Breast epithelium (tissue), 4 donors: ENCODE measurements around the gene TCERG1L. TPM values are rescaled to one million over a fixed set of nuclear protein-coding genes. Genes with fewer than 3 reads are reported as not detected.
"Not testable (repeated sequence)": the region's sequence is repeated elsewhere in the genome, so short reads cannot be mapped to it uniquely, and the experiment has no call there.

Experiments
- DNase-seq, 2 donors: peaks; one replicate each; pipeline ENCODE4 v3.0.0-alpha.2; 2019; ENCODE audit warnings: low spot score in 2 of 2
- H3K27ac ChIP-seq, 2 donors: fragments of 200-600 bp; sonication (generic) in 1 of 2; one replicate each; pipeline ENCODE4 v1.5.1; 2016 to 2019; ENCODE audit warnings: mild to moderate bottlenecking in 1 of 2
- H3K27me3 ChIP-seq, 2 donors: fragments of 200-600 bp; sonication (generic) in 1 of 2; one replicate each; pipeline versions ENCODE4 v1.5.1 to v1.6.0; 2017 to 2019; ENCODE audit warnings: control low read depth in 1 of 2, mild to moderate bottlenecking in 1 of 2
- H3K36me3 ChIP-seq: fragments of 200-600 bp; one replicate; pipeline ENCODE4 v1.5.1; 2019
- H3K4me1 ChIP-seq, 2 donors: fragments of 200-600 bp; sonication (generic); one replicate each; pipeline ENCODE4 v1.5.1; 2016 to 2019; ENCODE audit warnings: control low read depth in 1 of 2
- H3K4me3 ChIP-seq, 3 donors: fragments of 200-600 bp; sonication (generic); 1 replicate in 2 of 3; 2 replicates in 1 of 3; pipeline ENCODE4 v1.5.1; 2016 to 2019; ENCODE audit warnings: mild to moderate bottlenecking in 3 of 3, moderate library complexity in 2 of 3
- H3K9me3 ChIP-seq, 2 donors: fragments of 200-600 bp; sonication (generic) in 1 of 2; one replicate each; pipeline ENCODE4 v1.5.1; 2016 to 2019; ENCODE audit warnings: control low read depth in 1 of 2
- POLR2A ChIP-seq: fragments of 450-650 bp; IDR thresholded peaks from one replicate; pipeline ENCODE4 v1.6.1; 2016; ENCODE audit warnings: antibody characterized with exemption, mild to moderate bottlenecking, moderate library complexity
- POLR2AphosphoS5 ChIP-seq, 3 donors: sonication (generic); formaldehyde crosslinking; IDR thresholded peaks; one replicate each; pipeline ENCODE4 v1.6.1; 2017; ENCODE audit warnings: antibody characterized with exemption in 3 of 3
- intact Hi-C: fragments of 100-400 bp; cut with DNase I; formaldehyde crosslinking; loops from one replicate; pipeline ENCODE4 v1.15.1; 2023; ENCODE audit warnings: low total_unique reads
- total RNA-seq, 3 donors: library from RNA; depleted of rRNA; stranded (reverse); fragments of >200 nt; gene quantifications; one replicate each; pipeline ENCODE4 v1.1.0, GENCODE V29; 2016
- TF ChIP-seq, protein P1 (sequence below), 3 donors: fragments of 450-650 bp; IDR thresholded peaks; one replicate each; pipeline ENCODE4 v1.5.1; 2016 to 2017; ENCODE audit warnings: antibody characterized with exemption in 3 of 3, mild to moderate bottlenecking in 3 of 3, moderate library complexity in 3 of 3

The TCERG1L gene
- total RNA-seq, 3 donors from 2014 or later = under 0.01 to 0.88 TPM; not detected in 1

DNA sequence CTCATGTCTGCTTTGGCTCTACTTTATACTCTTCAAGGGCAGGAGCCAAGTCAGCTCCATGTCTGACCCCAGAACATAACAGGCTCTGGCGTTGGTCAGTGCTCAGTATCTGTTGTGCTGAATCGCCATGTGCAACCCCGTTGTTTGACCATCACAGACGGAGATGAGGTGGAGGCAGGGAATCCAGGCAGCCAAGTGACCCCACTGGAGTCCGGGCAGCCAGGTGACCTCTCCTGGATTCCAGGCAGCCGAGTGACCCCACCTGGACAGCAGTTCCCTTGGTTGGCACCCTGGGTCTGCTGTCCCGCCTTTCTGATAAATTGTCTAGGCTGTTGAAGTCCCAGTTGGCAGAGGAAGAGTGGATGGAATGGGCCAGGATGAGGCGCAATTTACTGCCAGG lies 232.2 kb downstream of the TCERG1L start:
- Histone ChIP-seq H3K4me3 (no peak overlapping the region), H3K9me3 (no peaks in the 10 kb centered on the region), H3K4me1 (peaks cover 0 to 12% of the 10 kb centered on the region in 2 donors), H3K36me3 (no peaks in the 10 kb centered on the region), H3K27me3 (no peaks in the 10 kb centered on the region), H3K27ac (no peak overlapping the region)
- DNase-seq = no peak
- no peak for TF ChIP-seq POLR2A
- no peak for TF ChIP-seq POLR2AphosphoS5 (IDR thresholded peaks at IDR 0.05)
- TF ChIP-seq, protein P1, sequence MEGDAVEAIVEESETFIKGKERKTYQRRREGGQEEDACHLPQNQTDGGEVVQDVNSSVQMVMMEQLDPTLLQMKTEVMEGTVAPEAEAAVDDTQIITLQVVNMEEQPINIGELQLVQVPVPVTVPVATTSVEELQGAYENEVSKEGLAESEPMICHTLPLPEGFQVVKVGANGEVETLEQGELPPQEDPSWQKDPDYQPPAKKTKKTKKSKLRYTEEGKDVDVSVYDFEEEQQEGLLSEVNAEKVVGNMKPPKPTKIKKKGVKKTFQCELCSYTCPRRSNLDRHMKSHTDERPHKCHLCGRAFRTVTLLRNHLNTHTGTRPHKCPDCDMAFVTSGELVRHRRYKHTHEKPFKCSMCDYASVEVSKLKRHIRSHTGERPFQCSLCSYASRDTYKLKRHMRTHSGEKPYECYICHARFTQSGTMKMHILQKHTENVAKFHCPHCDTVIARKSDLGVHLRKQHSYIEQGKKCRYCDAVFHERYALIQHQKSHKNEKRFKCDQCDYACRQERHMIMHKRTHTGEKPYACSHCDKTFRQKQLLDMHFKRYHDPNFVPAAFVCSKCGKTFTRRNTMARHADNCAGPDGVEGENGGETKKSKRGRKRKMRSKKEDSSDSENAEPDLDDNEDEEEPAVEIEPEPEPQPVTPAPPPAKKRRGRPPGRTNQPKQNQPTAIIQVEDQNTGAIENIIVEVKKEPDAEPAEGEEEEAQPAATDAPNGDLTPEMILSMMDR (IDR thresholded peaks at IDR 0.05) = no peak
- intact Hi-C loops = no loop called here

DNA sequence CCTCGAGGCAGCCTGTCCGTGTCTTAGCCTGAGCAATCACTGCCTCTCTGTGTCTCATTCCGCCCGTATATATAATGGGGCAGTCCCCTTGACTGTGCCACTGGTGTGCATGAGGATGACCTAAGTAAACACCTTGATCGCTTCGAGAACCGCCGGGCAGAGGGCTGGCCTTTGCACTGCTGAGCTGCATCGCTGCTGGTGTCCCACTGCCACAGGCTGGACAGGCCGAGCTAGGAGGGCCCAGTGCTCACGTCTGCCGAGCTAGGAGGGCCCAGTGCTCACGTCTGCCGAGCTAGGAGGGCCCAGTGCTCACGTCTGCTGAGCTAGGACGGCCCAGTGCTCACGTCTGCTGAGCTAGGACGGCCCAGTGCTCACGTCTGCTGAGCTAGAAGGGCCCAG lies 232.6 kb downstream of the TCERG1L start:
- intact Hi-C loops, H3K27me3 ChIP-seq, H3K27ac ChIP-seq, DNase-seq, H3K9me3 ChIP-seq, H3K36me3 ChIP-seq, H3K4me3 ChIP-seq: not testable (repeated sequence)
- H3K4me1 ChIP-seq = peaks cover 0 to 12% of the 10 kb centered on the region in 2 donors

DNA sequence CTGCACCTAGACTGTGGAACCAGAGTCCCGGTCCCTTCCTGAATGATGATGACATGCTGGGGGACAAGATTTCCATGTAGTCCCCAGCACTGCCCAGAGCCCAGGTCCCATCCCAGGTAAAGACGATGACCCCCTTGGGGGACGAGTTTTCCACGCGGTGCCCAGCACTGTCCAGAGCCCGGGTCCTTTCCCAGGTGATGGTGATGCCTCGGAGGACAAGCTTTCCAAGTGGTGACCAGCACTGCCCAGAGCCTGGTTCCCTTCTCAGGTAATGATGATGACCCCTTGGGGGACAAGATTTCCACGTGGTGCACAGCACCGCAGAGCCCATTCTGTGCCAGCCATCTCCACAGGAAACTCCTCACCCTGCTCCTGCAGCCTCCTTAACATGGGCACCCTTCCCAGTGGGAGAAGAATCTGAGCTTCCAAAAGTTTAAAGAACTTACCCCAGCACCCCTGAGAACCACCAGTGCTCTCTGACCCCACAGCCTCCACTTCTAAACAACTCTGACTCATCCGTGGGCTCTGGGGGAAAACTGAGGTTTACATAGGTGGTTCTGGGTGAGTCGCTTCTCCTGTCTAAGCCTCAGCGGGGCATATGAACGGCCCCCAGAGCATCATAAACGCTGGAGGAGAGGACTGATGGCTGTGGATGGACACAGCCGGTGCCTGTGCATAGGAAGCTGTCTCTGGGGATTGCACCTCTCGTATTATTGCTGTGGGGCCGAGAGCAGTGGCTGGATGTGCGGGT lies 233.2 kb downstream of the TCERG1L start:
- DNase-seq = no peak
- Histone ChIP-seq H3K27me3 (no peaks in the 10 kb centered on the region), H3K27ac (no peak overlapping the region), H3K4me3 (no peak overlapping the region), H3K36me3 (no peaks in the 10 kb centered on the region), H3K4me1 (peaks cover 0 to 8% of the 10 kb centered on the region in 2 donors), H3K9me3 (no peaks in the 10 kb centered on the region)
- intact Hi-C loops = no loop called here
- TF ChIP-seq POLR2AphosphoS5 (IDR thresholded peaks at IDR 0.05) = no peak
- TF ChIP-seq POLR2A = no peak
- TF ChIP-seq, protein P1 (IDR thresholded peaks at IDR 0.05) = no peak

DNA sequence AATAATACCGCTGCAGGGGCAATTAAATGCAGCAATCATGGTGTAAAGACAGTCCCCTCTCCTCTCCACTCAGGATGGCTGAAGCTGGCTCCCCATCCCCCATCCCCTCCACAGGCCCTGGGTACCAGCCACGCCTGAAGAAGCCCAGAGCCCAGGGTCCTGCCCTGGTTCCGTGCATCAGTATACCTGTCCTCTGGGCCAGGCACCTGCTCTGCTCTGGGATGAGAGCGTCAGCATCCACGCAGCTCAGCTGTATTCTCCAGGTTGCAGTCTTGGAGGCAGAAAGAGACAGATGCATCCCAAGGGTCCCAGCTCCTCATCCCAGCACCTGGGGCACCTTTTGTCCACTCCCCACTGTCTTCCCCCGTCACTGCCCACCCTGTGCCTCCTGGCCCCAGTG lies 233.8 kb downstream of the TCERG1L start:
- Histone ChIP-seq H3K36me3 (no peaks in the 10 kb centered on the region), H3K27ac (no peak overlapping the region), H3K27me3 (no peaks in the 10 kb centered on the region), H3K4me1 (peaks cover 0 to 3% of the 10 kb centered on the region in 2 donors), H3K4me3 (no peak overlapping the region), H3K9me3 (no peaks in the 10 kb centered on the region)
- no peak for DNase-seq
- intact Hi-C loops = no loop called here
- TF ChIP-seq POLR2A (no peak), POLR2AphosphoS5 (IDR thresholded peaks at IDR 0.05) (no peak)
- TF ChIP-seq, protein P1 (IDR thresholded peaks at IDR 0.05) = no peak

DNA sequence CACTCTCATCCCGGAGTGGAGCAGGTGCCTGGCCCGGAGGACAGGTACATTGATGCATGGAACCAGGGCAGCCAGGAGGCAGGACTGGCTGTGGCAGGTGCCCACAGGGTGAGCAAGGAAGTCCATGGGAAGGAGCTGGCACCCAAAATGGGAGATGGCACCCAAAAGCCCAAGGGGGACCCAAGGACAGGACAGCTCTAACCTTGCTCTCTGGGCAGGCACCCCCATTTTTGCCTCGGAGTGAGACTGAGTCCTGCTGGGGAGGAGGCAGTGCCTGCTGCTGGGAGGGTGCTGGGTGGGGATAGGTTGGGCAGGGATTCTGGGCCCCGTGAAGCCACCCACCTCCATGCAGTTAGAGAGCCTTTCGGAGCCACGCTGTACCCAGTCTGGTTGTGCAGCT lies 234.5 kb downstream of the TCERG1L start:
- no peak for DNase-seq
- no peak overlapping the region for H3K27ac ChIP-seq
- no peaks in the 10 kb centered on the region for H3K9me3 ChIP-seq
- TF ChIP-seq, protein P1 (IDR thresholded peaks at IDR 0.05) = no peak
- no peak for TF ChIP-seq POLR2AphosphoS5 (IDR thresholded peaks at IDR 0.05)
- no peak for TF ChIP-seq POLR2A
- H3K36me3 ChIP-seq = no peaks in the 10 kb centered on the region
- intact Hi-C loops = no loop called here
- no peaks in the 10 kb centered on the region for H3K27me3 ChIP-seq
- H3K4me1 ChIP-seq = no peaks in the 10 kb centered on the region
- H3K4me3 ChIP-seq = no peak overlapping the region
